Stimulated activated CD4-positive, alpha-beta T cell treated with anti-CD3 and anti-CD28 coated beads, Interleukin-12 subunit alpha, Interleukin-12 subunit beta, amount 100 ng/mL, for 48 hours (primary cell): ENCODE results near the gene DGCR8.

Experiments used
- DNase-seq, 3 donors: peaks; one replicate each; pipeline ENCODE4 v3.0.0-alpha.2; 2020; ENCODE audit warnings: low read depth in 2 of 3, low spot score in 1 of 3

DGCR8 gene

GRCh38 chr22:20135806-20136602 lies 56.0 kb downstream of the DGCR8 start:
- DNase-seq = no peak

- DNase-seq = no peak
These were observed 56.5 kb downstream of the DGCR8 start for GRCh38 chr22:20136603-20136873.

GRCh38 chr22:20137113-20137512 lies 57.1 kb downstream of the DGCR8 start:
- DNase-seq = no peak

- DNase-seq = no peak
These were observed 57.8 kb downstream of the DGCR8 start for GRCh38 chr22:20137671-20138416.

GRCh38 chr22:20138417-20138738 lies 58.3 kb downstream of the DGCR8 start:
- no peak for DNase-seq

GRCh38 chr22:20138868-20139267 lies 58.8 kb downstream of the DGCR8 start:
- DNase-seq = no peak

- DNase-seq = no peak
These were observed 59.5 kb downstream of the DGCR8 start for GRCh38 chr22:20139391-20140106.

GRCh38 chr22:20140107-20140445 lies 60.0 kb downstream of the DGCR8 start:
- no peak for DNase-seq

GRCh38 chr22:20140521-20140964 lies 60.5 kb downstream of the DGCR8 start:
- DNase-seq = no peak

- no peak for DNase-seq
These were observed 61.4 kb downstream of the DGCR8 start for GRCh38 chr22:20141186-20142077.

GRCh38 chr22:20142711-20143621 lies 62.9 kb downstream of the DGCR8 start:
- DNase-seq = no peak

GRCh38 chr22:20143883-20144665 lies 64.0 kb downstream of the DGCR8 start:
- no peak for DNase-seq

GRCh38 chr22:20145206-20145831 lies 65.3 kb downstream of the DGCR8 start:
- no peak for DNase-seq

- no peak for DNase-seq
These were observed 65.8 kb downstream of the DGCR8 start for GRCh38 chr22:20145832-20146223.

- no peak for DNase-seq
These were observed 66.7 kb downstream of the DGCR8 start for GRCh38 chr22:20146777-20147176.

GRCh38 chr22:20147237-20147988 lies 67.4 kb downstream of the DGCR8 start:
- DNase-seq = no peak

GRCh38 chr22:20148414-20148813 lies 68.4 kb downstream of the DGCR8 start:
- DNase-seq = no peak
